ENCODE data around the gene INPP4B.

DNA sequence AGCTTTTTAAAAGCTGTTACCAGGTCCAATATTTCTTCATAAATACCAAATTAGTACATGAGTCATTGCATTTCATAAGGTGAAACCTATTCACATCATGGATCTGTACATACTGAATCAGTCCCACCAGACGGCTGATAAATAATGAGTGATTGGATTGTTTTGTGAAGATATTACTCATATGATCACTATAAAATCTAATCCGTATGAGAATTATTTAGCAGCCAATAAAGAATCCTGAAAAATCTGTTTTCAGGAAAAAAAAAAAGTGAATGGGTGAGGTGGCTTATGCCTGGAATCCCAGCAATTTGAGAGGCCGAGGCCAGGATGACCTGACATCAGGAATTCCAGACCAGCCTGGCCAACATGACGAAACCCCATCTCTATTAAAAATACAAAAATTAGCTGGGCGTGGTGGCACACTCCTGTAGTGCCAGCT, 438.1 kb downstream of the INPP4B start:
- TF ChIP-seq POLR2AphosphoS5 (IDR thresholded peaks at IDR 0.05; ENCODE audit: low read depth, low read length) = no peak
- no peak for TF ChIP-seq POLR2A (IDR thresholded peaks at IDR 0.05; ENCODE audit: low read depth, low read length)
- no peak for TF ChIP-seq SPI1 (IDR thresholded peaks at IDR 0.05; ENCODE audit: low read depth, low read length)
- no peak for TF ChIP-seq TAF1 (IDR thresholded peaks at IDR 0.05; ENCODE audit: low read depth, low read length)
- TF ChIP-seq POU2F2 (IDR thresholded peaks at IDR 0.05; ENCODE audit: low read depth, low read length) = no peak

Measured in GM12891 (cell line).